A673 (cell line): ENCODE measurements around the gene KYAT1. TPM values are rescaled to one million over a fixed set of nuclear protein-coding genes. Genes with fewer than 3 reads are reported as not detected.

Source experiments
- BruUV-seq: library from RNA; stranded (reverse); fragments of 400-500 nt; replicated peaks from 2 replicates; lab custom pipeline; 2021; lab: Mats Ljungman, UMichigan
- CTCF ChIA-PET: fragments of 300-600 bp; sonication (Branson Sonifier 250); formaldehyde crosslinking; loops from one replicate; lab custom pipeline; 2022; ENCODE audit warnings: antibody characterized with exemption; lab: Charles Lee
- POLR2A ChIA-PET: fragments of 300-600 bp; sonication (Branson Sonifier 250); formaldehyde crosslinking; loops from one replicate; lab custom pipeline; 2022; ENCODE audit warnings: antibody characterized with exemption; ENCODE audit not compliant: low non-redundant PET; lab: Charles Lee
- DNase-seq: peaks from one replicate; pipeline ENCODE4 v3.0.0-alpha.2; 2015; ENCODE audit warnings: low spot score
- H3K27ac ChIP-seq: fragments of 200-600 bp; sonication (generic); 2 replicates; pipeline ENCODE4 v1.5.1; 2016; ENCODE audit warnings: mixed run types, low read depth, mild to moderate bottlenecking, mixed read lengths, antibody characterized with exemption, low read length; ENCODE audit not compliant: poor library complexity, severe bottlenecking
- H3K27me3 ChIP-seq: fragments of 200-600 bp; sonication (generic); replicated peaks from 2 replicates; pipeline ENCODE4 v1.6.1; 2017; ENCODE audit warnings: mixed run types, low read depth, mild to moderate bottlenecking, mixed read lengths, antibody characterized with exemption, low read length; ENCODE audit not compliant: insufficient read depth, poor library complexity
- H3K36me3 ChIP-seq: fragments of 200-600 bp; sonication (generic); 2 replicates; pipeline ENCODE4 v1.6.1; 2016; ENCODE audit warnings: mixed run types, mild to moderate bottlenecking, mixed read lengths, antibody characterized with exemption, low read length; ENCODE audit not compliant: insufficient read depth, poor library complexity, severe bottlenecking
- H3K4me1 ChIP-seq: fragments of 200-600 bp; sonication (generic); 2 replicates; pipeline ENCODE4 v1.6.1; 2017; ENCODE audit warnings: mixed run types, mild to moderate bottlenecking, mixed read lengths, antibody characterized with exemption, low read length; ENCODE audit not compliant: insufficient read depth, poor library complexity, severe bottlenecking
- H3K4me3 ChIP-seq: fragments of 200-600 bp; sonication (generic); 2 replicates; pipeline ENCODE4 v1.5.1; 2016; ENCODE audit warnings: low read depth, mixed run types, mild to moderate bottlenecking, mixed read lengths, low read length; ENCODE audit not compliant: poor library complexity, severe bottlenecking
- H3K9me3 ChIP-seq: fragments of 200-600 bp; sonication (generic); 2 replicates; pipeline ENCODE4 v1.6.1; 2016; ENCODE audit warnings: mixed run types, low read depth, mild to moderate bottlenecking, mixed read lengths, antibody characterized with exemption, low read length; ENCODE audit not compliant: poor library complexity, severe bottlenecking
- CTCF ChIP-seq: fragments of 300-800, 200-600 bp; sonication (generic); conservative IDR thresholded peaks from 2 replicates; pipeline ENCODE4 v1.5.1; 2017; ENCODE audit warnings: low read depth, mild to moderate bottlenecking, antibody characterized with exemption, low read length, moderate library complexity, mixed read lengths
- EZH2 ChIP-seq: fragments of 200-600 bp; sonication (generic); IDR thresholded peaks from 2 replicates; pipeline ENCODE4 v1.6.1; 2017; ENCODE audit warnings: borderline replicate concordance, low read depth, mild to moderate bottlenecking, mixed read lengths, antibody characterized with exemption, low read length; ENCODE audit not compliant: poor library complexity, severe bottlenecking
- intact Hi-C: fragments of 100-400 bp; cut with micrococcal nuclease; formaldehyde crosslinking; loops from one replicate; pipeline ENCODE4 v1.10.0; 2022; ENCODE audit not compliant: unreplicated experiment
- total RNA-seq: library from RNA; stranded (reverse); gene quantifications from 2 replicates; pipeline ENCODE4 v1.2.3, GENCODE V29; 2021

Gene KYAT1
- total RNA-seq, 1 experiment from 2014 or later: 17.9 TPM

- Histone ChIP-seq H3K27ac (no peak overlapping the region), H3K4me1 (no peaks in the 10 kb centered on the region), H3K36me3 (peaks cover 8% of the 10 kb centered on the region), H3K27me3 (no peaks in the 10 kb centered on the region), H3K4me3 (no peak overlapping the region), H3K9me3 (no peaks in the 10 kb centered on the region)
- BruUV-seq: no TSS peak
- TF ChIP-seq EZH2: no peak
- CTCF ChIA-PET: no interaction called here
- POLR2A ChIA-PET: no interaction called here
- intact Hi-C loops: no loop called here
- DNase-seq: no peak
Measured at GRCh38 chr9:128902351-128903078, 20.8 kb upstream of the KYAT1 start.

GRCh38 chr9:128901822-128902221, 20.1 kb upstream of the KYAT1 start:
- no peak for TF ChIP-seq EZH2
- no peak for TF ChIP-seq CTCF
- no TSS peak for BruUV-seq
- Histone ChIP-seq H3K4me3 (no peak overlapping the region), H3K9me3 (no peaks in the 10 kb centered on the region), H3K36me3 (peaks cover 1% of the 10 kb centered on the region), H3K27ac (no peak overlapping the region), H3K4me1 (no peaks in the 10 kb centered on the region), H3K27me3 (no peaks in the 10 kb centered on the region)
- ChIA-PET CTCF (interaction anchor here (0.6 kb wide), 1 partner anchor 26 kb away, joined by 3 read pairs; no protein-coding TSS in a partner anchor), POLR2A (no interaction called here)
- DNase-seq: no peak
- intact Hi-C loops: no loop called here

- intact Hi-C loops: no loop called here
- no peaks in the 10 kb centered on the region for H3K9me3 ChIP-seq
- H3K4me3 ChIP-seq: no peak overlapping the region
- ChIA-PET CTCF (interaction anchor here (0.6 kb wide), 1 partner anchor 26 kb away, joined by 3 read pairs; no protein-coding TSS in a partner anchor), POLR2A (no interaction called here)
- H3K27me3 ChIP-seq: no peaks in the 10 kb centered on the region
- DNase-seq: no peak
- TF ChIP-seq CTCF (no peak), EZH2 (no peak)
- BruUV-seq: no TSS peak
- no peaks in the 10 kb centered on the region for H3K36me3 ChIP-seq
- H3K4me1 ChIP-seq: no peaks in the 10 kb centered on the region
- H3K27ac ChIP-seq: no peak overlapping the region
Measured at GRCh38 chr9:128901379-128901778, 19.6 kb upstream of the KYAT1 start.
